IMR-90 (cell line): ENCODE measurements around the gene LYVE1. TPM values are rescaled to one million over a fixed set of nuclear protein-coding genes. Genes with fewer than 3 reads are reported as not detected.

Experiments used
- ATAC-seq: fragments of 200-7000 bp; cut with Tn5 transposase; 2 replicates; pipeline ENCODE4 v1.9.1; 2020; ENCODE audit warnings: low read depth, mild to moderate bottlenecking, moderate library complexity
- BruUV-seq: library from RNA; stranded (reverse); fragments of 400-500 nt; replicated peaks from 2 replicates; lab custom pipeline; 2021; lab: Mats Ljungman, UMichigan
- CTCF ChIA-PET: fragments of 300-600 bp; formaldehyde crosslinking; extraction: SDS; loops from one replicate; lab custom pipeline; 2021; ENCODE audit warnings: antibody characterized with exemption; lab: Yijun Ruan, JAX
- POLR2A ChIA-PET: fragments of 300-600 bp; sonication (Branson Sonifier 250); formaldehyde crosslinking; loops from one replicate; lab custom pipeline; 2022; ENCODE audit warnings: antibody characterized with exemption; ENCODE audit not compliant: unreplicated experiment; lab: Charles Lee
- DNase-seq: peaks from one replicate; pipeline ENCODE4 v3.0.0; 2013
- H2AFZ ChIP-seq: replicated peaks from 2 replicates; pipeline ENCODE3; 2013; ENCODE audit warnings: low read length, mild to moderate bottlenecking; ENCODE audit not compliant: poor library complexity
- H2AK5ac ChIP-seq: 2 replicates; pipeline ENCODE4 v1.6.1; 2013; ENCODE audit warnings: low read depth, low read length, inconsistent platforms
- H2AK9ac ChIP-seq: replicated peaks from 2 replicates; pipeline ENCODE3; 2013; ENCODE audit warnings: mild to moderate bottlenecking, low read depth, low read length, moderate library complexity; ENCODE audit not compliant: poor library complexity
- H2BK120ac ChIP-seq: 2 replicates; pipeline ENCODE4 v1.6.1; 2013; ENCODE audit warnings: low read depth, low read length, inconsistent platforms
- H2BK15ac ChIP-seq: 3 replicates; pipeline ENCODE4 v1.6.1; 2013; ENCODE audit warnings: low read depth, low read length, inconsistent platforms
- H2BK20ac ChIP-seq: 2 replicates; pipeline ENCODE4 v1.6.1; 2013; ENCODE audit warnings: low read depth, mild to moderate bottlenecking, inconsistent platforms, low read length, moderate library complexity
- H2BK5ac ChIP-seq: 2 replicates; pipeline ENCODE4 v1.6.1; 2013; ENCODE audit warnings: mild to moderate bottlenecking, low read depth, low read length, inconsistent platforms; ENCODE audit not compliant: poor library complexity, severe bottlenecking
- H3K14ac ChIP-seq: replicated peaks from 2 replicates; pipeline ENCODE4 v1.6.1; 2013; ENCODE audit warnings: low read depth, low read length, inconsistent platforms
- H3K18ac ChIP-seq: 2 replicates; pipeline ENCODE4 v1.6.1; 2013; ENCODE audit warnings: low read depth, low read length, control low read depth
- H3K23ac ChIP-seq: 2 replicates; pipeline ENCODE4 v1.6.1; 2013; ENCODE audit warnings: low read depth, low read length, inconsistent platforms
- H3K27ac ChIP-seq: 2 replicates; pipeline ENCODE4 v1.5.1; 2013; ENCODE audit warnings: mild to moderate bottlenecking, control low read depth, low read length; ENCODE audit not compliant: insufficient read depth
- H3K27me3 ChIP-seq: 2 replicates; pipeline ENCODE4 v1.6.1; 2013; ENCODE audit warnings: low read length; ENCODE audit not compliant: control insufficient read depth, insufficient read depth
- H3K36me3 ChIP-seq: 2 replicates; pipeline ENCODE4 v1.6.1; 2013; ENCODE audit warnings: low read length, mixed read lengths; ENCODE audit not compliant: control insufficient read depth, insufficient read depth
- H3K4ac ChIP-seq: 2 replicates; pipeline ENCODE4 v1.6.1; 2013; ENCODE audit warnings: low read depth, low read length, inconsistent platforms
- H3K4me1 ChIP-seq: 2 replicates; pipeline ENCODE4 v1.6.1; 2013; ENCODE audit warnings: low read length, mixed read lengths; ENCODE audit not compliant: control insufficient read depth, insufficient read depth
- H3K4me2 ChIP-seq: 2 replicates; pipeline ENCODE4 v1.6.1; 2013; ENCODE audit warnings: low read depth, mild to moderate bottlenecking, control low read depth, low read length, moderate library complexity
- H3K4me3 ChIP-seq: 2 replicates; pipeline ENCODE4 v1.5.1; 2013; ENCODE audit warnings: low read depth, mild to moderate bottlenecking, control low read depth, low read length, moderate library complexity; ENCODE audit not compliant: insufficient read depth
- H3K56ac ChIP-seq: 2 replicates; pipeline ENCODE4 v1.6.1; 2013; ENCODE audit warnings: low read length, inconsistent platforms; ENCODE audit not compliant: insufficient read depth; ENCODE audit errors: extremely low read depth
- H3K79me1 ChIP-seq, 2 experiments: 2 replicates each; pipeline ENCODE4 v1.6.1; 2013; ENCODE audit warnings: low read length in 2 of 2, inconsistent platforms in 1 of 2, low read depth in 1 of 2
- H3K9ac ChIP-seq: 2 replicates; pipeline ENCODE4 v1.6.1; 2013; ENCODE audit warnings: low read depth, low read length, control low read depth
- H3K9me1 ChIP-seq: 2 replicates; pipeline ENCODE4 v1.6.1; 2013; ENCODE audit warnings: low read length, inconsistent platforms; ENCODE audit not compliant: insufficient read depth
- H3K9me3 ChIP-seq: 2 replicates; pipeline ENCODE4 v1.6.1; 2013; ENCODE audit warnings: low read length; ENCODE audit not compliant: control insufficient read depth, insufficient read depth
- H4K20me1 ChIP-seq: 2 replicates; pipeline ENCODE4 v1.6.1; 2013; ENCODE audit warnings: low read length, inconsistent platforms; ENCODE audit not compliant: insufficient read depth
- H4K5ac ChIP-seq: 2 replicates; pipeline ENCODE4 v1.6.1; 2013; ENCODE audit warnings: mild to moderate bottlenecking, low read depth, low read length, control low read depth
- H4K8ac ChIP-seq, 2 experiments: 2 replicates each; pipeline ENCODE4 v1.6.1; 2013; ENCODE audit warnings: low read depth in 2 of 2, low read length in 2 of 2, control low read depth in 1 of 2, inconsistent platforms in 1 of 2
- H4K91ac ChIP-seq: 2 replicates; pipeline ENCODE4 v1.6.1; 2013; ENCODE audit warnings: low read depth, low read length, inconsistent platforms; ENCODE audit not compliant: insufficient read depth
- BHLHE40 ChIP-seq: fragments of 150-350 bp; IDR thresholded peaks from 2 replicates; pipeline ENCODE4 v1.6.1; 2016; ENCODE audit warnings: mild to moderate bottlenecking, low read depth, low read length
- CEBPB ChIP-seq: IDR thresholded peaks from 2 replicates; pipeline ENCODE4 v1.6.1; 2012; ENCODE audit warnings: low read depth, low read length, improper control_type of control experiment
- CHD1 ChIP-seq: IDR thresholded peaks from 2 replicates; pipeline ENCODE4 v1.6.1; 2012; ENCODE audit warnings: low read depth, low read length, improper control_type of control experiment
- ELK1 ChIP-seq: fragments of 150-350 bp; IDR thresholded peaks from 2 replicates; pipeline ENCODE4 v1.6.1; 2016; ENCODE audit warnings: low read depth, mild to moderate bottlenecking, low read length, moderate library complexity, borderline replicate concordance
- FOS ChIP-seq: fragments of 150-350 bp; IDR thresholded peaks from 2 replicates; pipeline ENCODE4 v1.6.1; 2016; ENCODE audit warnings: low read depth, low read length
- MAFK ChIP-seq: IDR thresholded peaks from 2 replicates; pipeline ENCODE4 v1.6.1; 2012; ENCODE audit warnings: low read depth, low read length, improper control_type of control experiment
- MAZ ChIP-seq: IDR thresholded peaks from 2 replicates; pipeline ENCODE4 v1.6.1; 2012; ENCODE audit warnings: low read depth, mild to moderate bottlenecking, low read length, improper control_type of control experiment, moderate library complexity, borderline replicate concordance
- MXI1 ChIP-seq: IDR thresholded peaks from 2 replicates; pipeline ENCODE4 v1.6.1; 2012; ENCODE audit warnings: low read depth, mild to moderate bottlenecking, low read length, moderate library complexity, borderline replicate concordance
- NFE2L2 ChIP-seq: fragments of 150-350 bp; IDR thresholded peaks from 2 replicates; pipeline ENCODE4 v1.6.1; 2016; ENCODE audit warnings: low read depth, mild to moderate bottlenecking, low read length
- POLR2A ChIP-seq: IDR thresholded peaks from 2 replicates; pipeline ENCODE4 v1.6.1; 2012; ENCODE audit warnings: mild to moderate bottlenecking, low read depth, low read length
- RAD21 ChIP-seq: IDR thresholded peaks from 2 replicates; pipeline ENCODE4 v1.6.1; 2012; ENCODE audit warnings: low read length, improper control_type of control experiment
- RCOR1 ChIP-seq: IDR thresholded peaks from 2 replicates; pipeline ENCODE4 v1.6.1; 2012; ENCODE audit warnings: mild to moderate bottlenecking, low read length, improper control_type of control experiment; ENCODE audit not compliant: insufficient replicate concordance
- RFX5 ChIP-seq: IDR thresholded peaks from 2 replicates; pipeline ENCODE4 v1.8.0; 2012; ENCODE audit warnings: low read depth, mild to moderate bottlenecking, low read length, moderate library complexity
- SMC3 ChIP-seq: fragments of 150-350 bp; IDR thresholded peaks from 2 replicates; pipeline ENCODE4 v1.6.1; 2016; ENCODE audit warnings: low read depth, mild to moderate bottlenecking, antibody characterized with exemption, low read length, moderate library complexity
- USF2 ChIP-seq: fragments of 150-350 bp; IDR thresholded peaks from 2 replicates; pipeline ENCODE4 v1.6.1; 2017; ENCODE audit warnings: mild to moderate bottlenecking, antibody characterized with exemption, low read length, low read depth
- WGBS, 2 experiments: methylation state at CpG; one replicate each; pipeline versions ENCODE4 v1.1.5 to v1.1.7; 2013; ENCODE audit warnings: missing lambda C conversion rate in 2 of 2; ENCODE audit not compliant: insufficient read length in 1 of 2; ENCODE audit errors: extremely low coverage in 2 of 2; 5-methylcytosine and 5-hydroxymethylcytosine counted together
- dilution Hi-C: fragments of 300-500 bp; cut with HindIII; formaldehyde crosslinking; loops from one replicate; pipeline ENCODE4 v1.14.3; 2018; ENCODE audit warnings: low sequenced_read_pairs; ENCODE audit not compliant: unreplicated experiment
- in situ Hi-C: fragments of 300-500 bp; cut with MboI; formaldehyde crosslinking; loops from 3 replicates; pipeline ENCODE4 v1.14.3; 2019; ENCODE audit warnings: low sequenced_read_pairs, inconsistent platforms, mixed read lengths
- intact Hi-C: fragments of 100-400 bp; cut with micrococcal nuclease; formaldehyde crosslinking; loops from 2 replicates; pipeline ENCODE4 v1.10.0; 2022
- polyA plus RNA-seq, 3 experiments: library from polyadenylated mRNA; depleted of rRNA; stranded (reverse); fragments of >200 nt; gene quantifications; 2 replicates each; pipeline ENCODE4 v1.2.3, GENCODE V29; 2012; ENCODE audit warnings: low replicate concordance in 1 of 3
- total RNA-seq: library from RNA; depleted of rRNA; stranded (reverse); fragments of >200 nt; gene quantifications from 2 replicates; pipeline ENCODE4 v1.2.3, GENCODE V29; 2012
- TF ChIP-seq, protein P1 (sequence below): conservative IDR thresholded peaks from 2 replicates; pipeline ENCODE4 v1.5.1; 2012; ENCODE audit warnings: mild to moderate bottlenecking, low read depth, low read length, improper control_type of control experiment

The LYVE1 gene
- total and polyA plus RNA-seq, 2 of the 4 experiments (the other 2 are of a cell fraction) = not detected

DNA sequence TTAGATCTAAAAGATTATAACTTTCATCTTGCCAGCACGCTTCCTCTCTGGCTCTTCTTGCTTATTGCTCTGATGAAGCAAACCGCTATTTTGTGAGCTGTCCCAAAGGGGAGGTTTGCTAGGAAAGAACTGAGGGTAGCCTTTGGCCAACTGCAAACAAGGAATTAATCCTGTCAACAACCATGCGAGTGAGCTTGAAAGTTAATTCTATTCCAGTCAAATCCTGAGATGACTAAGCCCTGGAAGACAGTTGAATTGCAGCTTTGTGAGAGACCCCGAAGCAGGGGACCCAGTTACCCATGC, 17.2 kb downstream of the LYVE1 start:
- Histone ChIP-seq H2BK120ac (peak overlapping the region; percentile 58), H3K4me1 (peaks cover 5% of the 10 kb centered on the region; the same call in 1 of the 2 replicates), H3K27ac (peak overlapping the region; percentile 72), H3K56ac (no peak overlapping the region), H4K8ac (peak overlapping the region in 1 of 2 experiments; percentile 10; a peak in 1 of 4 replicates), H2AFZ (no peak overlapping the region), H4K91ac (peak overlapping the region; percentile 36), H3K9ac (no peak overlapping the region), H2AK9ac (no peak overlapping the region), H2BK15ac (peak overlapping the region; percentile 51; the same call in 1 of the 3 replicates), H3K4me2 (no peak overlapping the region), H3K18ac (peak overlapping the region; percentile 30), H3K9me3 (no peaks in the 10 kb centered on the region; the same call in 1 of the 2 replicates), H3K9me1 (no peaks in the 10 kb centered on the region), H4K5ac (peak overlapping the region; percentile 2; the same call in 1 of the 2 replicates), H3K79me1 (no peaks in the 10 kb centered on the region), H3K27me3 (no peaks in the 10 kb centered on the region), H2BK5ac (peak overlapping the region; percentile 85), H3K14ac (peak overlapping the region; percentile 71), H3K36me3 (no peaks in the 10 kb centered on the region), H3K23ac (no peak overlapping the region), H3K4me3 (no peak overlapping the region), H3K4ac (peak overlapping the region; percentile 85), H2AK5ac (0 out of 2 replicates have a peak overlapping the region, but pooled peaks have one; percentile 65), H2BK20ac (peak overlapping the region; percentile 72; the same call in 1 of the 2 replicates), H4K20me1 (no peaks in the 10 kb centered on the region)
- no TSS peak for BruUV-seq
- ATAC-seq = no peak
- no peak for TF ChIP-seq FOS
- TF ChIP-seq RFX5 = no peak
- TF ChIP-seq RCOR1 = no peak
- no peak for TF ChIP-seq CEBPB
- no peak for TF ChIP-seq MXI1
- TF ChIP-seq, protein P1, sequence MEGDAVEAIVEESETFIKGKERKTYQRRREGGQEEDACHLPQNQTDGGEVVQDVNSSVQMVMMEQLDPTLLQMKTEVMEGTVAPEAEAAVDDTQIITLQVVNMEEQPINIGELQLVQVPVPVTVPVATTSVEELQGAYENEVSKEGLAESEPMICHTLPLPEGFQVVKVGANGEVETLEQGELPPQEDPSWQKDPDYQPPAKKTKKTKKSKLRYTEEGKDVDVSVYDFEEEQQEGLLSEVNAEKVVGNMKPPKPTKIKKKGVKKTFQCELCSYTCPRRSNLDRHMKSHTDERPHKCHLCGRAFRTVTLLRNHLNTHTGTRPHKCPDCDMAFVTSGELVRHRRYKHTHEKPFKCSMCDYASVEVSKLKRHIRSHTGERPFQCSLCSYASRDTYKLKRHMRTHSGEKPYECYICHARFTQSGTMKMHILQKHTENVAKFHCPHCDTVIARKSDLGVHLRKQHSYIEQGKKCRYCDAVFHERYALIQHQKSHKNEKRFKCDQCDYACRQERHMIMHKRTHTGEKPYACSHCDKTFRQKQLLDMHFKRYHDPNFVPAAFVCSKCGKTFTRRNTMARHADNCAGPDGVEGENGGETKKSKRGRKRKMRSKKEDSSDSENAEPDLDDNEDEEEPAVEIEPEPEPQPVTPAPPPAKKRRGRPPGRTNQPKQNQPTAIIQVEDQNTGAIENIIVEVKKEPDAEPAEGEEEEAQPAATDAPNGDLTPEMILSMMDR = no peak
- no peak for TF ChIP-seq SMC3
- TF ChIP-seq USF2 = no peak
- TF ChIP-seq RAD21 = no peak
- no peak for TF ChIP-seq MAFK
- no peak for TF ChIP-seq BHLHE40
- no peak for TF ChIP-seq MAZ
- TF ChIP-seq ELK1 = no peak
- no peak for TF ChIP-seq POLR2A
- TF ChIP-seq CHD1 = no peak
- no peak for TF ChIP-seq NFE2L2
- CTCF ChIA-PET = no interaction called here
- POLR2A ChIA-PET = no interaction called here
- dilution Hi-C loops (no loop called here), in situ Hi-C loops (no loop called here), intact Hi-C loops (no loop called here)
- no peak for DNase-seq
- whole genome bisulfite sequencing, 2 experiments = no CpG with 5 or more reads among the region's 4 CpGs
